Peyer's patch (tissue), 4 donors: ENCODE measurements around the gene EYS.

Source experiments
- CTCF ChIP-seq, 6 experiments: fragments of 450-650 bp in 4 of 6; fragments of 200-600 bp in 2 of 6; sonication (generic) in 1 of 6; IDR thresholded peaks; one replicate each; pipeline ENCODE4 v1.5.1; 2017 to 2019; ENCODE audit warnings: antibody characterized with exemption in 6 of 6, mild to moderate bottlenecking in 3 of 6, moderate library complexity in 1 of 6
- POLR2A ChIP-seq, 2 donors: fragments of 450-650 bp; IDR thresholded peaks; one replicate each; pipeline ENCODE4 v1.5.1; 2017; ENCODE audit warnings: antibody characterized with exemption in 2 of 2, mild to moderate bottlenecking in 2 of 2, moderate library complexity in 2 of 2

GRCh38 chr6:65059568-65059967, 647.5 kb downstream of the EYS start:
- TF ChIP-seq CTCF (IDR thresholded peaks at IDR 0.05), result no peak
- TF ChIP-seq POLR2A (IDR thresholded peaks at IDR 0.05), result no peak
